GM18951 (cell line): ENCODE results near the gene AP2B1.

ENCODE experiments used
- POLR2A ChIP-seq: IDR thresholded peaks from 4 replicates; pipeline ENCODE4 v1.6.1; 2011; ENCODE audit warnings: mild to moderate bottlenecking; ENCODE audit not compliant: insufficient read length, insufficient read depth; ENCODE audit errors: extremely low read depth
- in situ Hi-C: fragments of 300-500 bp; cut with MboI; formaldehyde crosslinking; loops from one replicate; pipeline ENCODE4 v1.12.0; 2022; ENCODE audit warnings: low sequenced_read_pairs, mixed read lengths, inconsistent platforms; ENCODE audit not compliant: unreplicated experiment

AP2B1 gene

GRCh38 chr17:35726953-35727460, 139.9 kb downstream of the AP2B1 start:
- no peak for TF ChIP-seq POLR2A
- in situ Hi-C loops = loop anchor here (25.0 kb wide), 1 partner anchor 565 kb away; no protein-coding TSS in a partner anchor

- TF ChIP-seq POLR2A = no peak
- in situ Hi-C loops = loop anchor here (25.0 kb wide), 1 partner anchor 565 kb away; no protein-coding TSS in a partner anchor
These were observed 140.5 kb downstream of the AP2B1 start for GRCh38 chr17:35727635-35728034.

GRCh38 chr17:35728551-35728950, 141.4 kb downstream of the AP2B1 start:
- no peak for TF ChIP-seq POLR2A
- in situ Hi-C loops = loop anchor here (25.0 kb wide), 1 partner anchor 566 kb away; no protein-coding TSS in a partner anchor

GRCh38 chr17:35729405-35729833, 142.3 kb downstream of the AP2B1 start:
- no peak for TF ChIP-seq POLR2A
- in situ Hi-C loops = loop anchor here (25.0 kb wide), 1 partner anchor 567 kb away; no protein-coding TSS in a partner anchor

GRCh38 chr17:35730400-35731005, 143.4 kb downstream of the AP2B1 start:
- in situ Hi-C loops = loop anchor here (25.0 kb wide), 1 partner anchor 568 kb away; no protein-coding TSS in a partner anchor
- TF ChIP-seq POLR2A = no peak

- in situ Hi-C loops = loop anchor here (25.0 kb wide), 1 partner anchor 569 kb away; no protein-coding TSS in a partner anchor
- no peak for TF ChIP-seq POLR2A
These were observed 144.3 kb downstream of the AP2B1 start, which contains the start of gene RASL10B for GRCh38 chr17:35731239-35731916. Gene RASL10B (plus strand): TSS chr17:35731639. CDS start chr17:35735185, 3,546 bp downstream.

GRCh38 chr17:35731917-35732805, 145.0 kb downstream of the AP2B1 start:
- no peak for TF ChIP-seq POLR2A
- in situ Hi-C loops = loop anchor here (25.0 kb wide), 1 partner anchor 570 kb away; no protein-coding TSS in a partner anchor

- TF ChIP-seq POLR2A = no peak
- in situ Hi-C loops = loop anchor here (25.0 kb wide), 1 partner anchor 570 kb away; no protein-coding TSS in a partner anchor
These were observed 145.6 kb downstream of the AP2B1 start for GRCh38 chr17:35732806-35733136.

- in situ Hi-C loops = loop anchor here (25.0 kb wide), 1 partner anchor 571 kb away; no protein-coding TSS in a partner anchor
- TF ChIP-seq POLR2A = no peak
These were observed 146.2 kb downstream of the AP2B1 start for GRCh38 chr17:35733366-35733765.

- in situ Hi-C loops = loop anchor here (25.0 kb wide), 1 partner anchor 572 kb away; no protein-coding TSS in a partner anchor
- no peak for TF ChIP-seq POLR2A
These were observed 147.3 kb downstream of the AP2B1 start for GRCh38 chr17:35734396-35734795.

- TF ChIP-seq POLR2A = no peak
- in situ Hi-C loops = loop anchor here (25.0 kb wide), 1 partner anchor 573 kb away; no protein-coding TSS in a partner anchor
These were observed 148.1 kb downstream of the AP2B1 start for GRCh38 chr17:35735036-35735805.

- in situ Hi-C loops = loop anchor here (25.0 kb wide), 1 partner anchor 574 kb away; no protein-coding TSS in a partner anchor
- no peak for TF ChIP-seq POLR2A
These were observed 149.1 kb downstream of the AP2B1 start for GRCh38 chr17:35736236-35736635.
